DND-41 (cell line): ENCODE data around the gene EVL.
A peak's percentile ranks its signal among the peaks of the same experiment; 100 is the strongest.

Experiments
- ATAC-seq: fragments of 200-7000 bp; cut with Tn5 transposase; 3 replicates; pipeline ENCODE4 v1.9.1; 2021; ENCODE audit warnings: low read depth; ENCODE audit not compliant: insufficient read depth
- DNase-seq: peaks from one replicate; pipeline ENCODE4 v3.0.0-alpha.2; 2020
- H2AFZ ChIP-seq: 2 replicates; pipeline ENCODE4 v1.6.0; 2012; ENCODE audit warnings: low read depth, low read length
- H3K27ac ChIP-seq: 2 replicates; pipeline ENCODE4 v1.5.1; 2012; ENCODE audit warnings: low read length, inconsistent platforms
- H3K27me3 ChIP-seq: fragments of 200-600 bp; sonication (generic); 2 replicates; pipeline ENCODE4 v1.6.0; 2012; ENCODE audit warnings: low read length, mild to moderate bottlenecking, inconsistent platforms; ENCODE audit not compliant: insufficient read depth, poor library complexity
- H3K36me3 ChIP-seq: 2 replicates; pipeline ENCODE4 v1.5.1; 2012; ENCODE audit warnings: low read length, inconsistent platforms; ENCODE audit not compliant: insufficient read depth
- H3K4me1 ChIP-seq: 2 replicates; pipeline ENCODE4 v1.5.1; 2012; ENCODE audit warnings: mild to moderate bottlenecking, low read length; ENCODE audit not compliant: insufficient read depth
- H3K4me2 ChIP-seq: 2 replicates; pipeline ENCODE4 v1.6.0; 2012; ENCODE audit warnings: mild to moderate bottlenecking, moderate library complexity, low read length, inconsistent platforms; ENCODE audit not compliant: insufficient read depth
- H3K4me3 ChIP-seq, 2 experiments: fragments of 200-600 bp in 1 of 2; shearing (Covaris generic) in 1 of 2; 2 replicates each; pipeline ENCODE4 v1.5.1; 2012 to 2016; ENCODE audit warnings: inconsistent platforms in 2 of 2, low read length in 2 of 2, mild to moderate bottlenecking in 2 of 2, low read depth in 1 of 2, moderate library complexity in 1 of 2
- H3K79me2 ChIP-seq: 2 replicates; pipeline ENCODE4 v1.6.0; 2012; ENCODE audit warnings: low read length, inconsistent platforms; ENCODE audit not compliant: insufficient read depth
- H3K9ac ChIP-seq: 2 replicates; pipeline ENCODE4 v1.6.0; 2012; ENCODE audit warnings: low read depth, mild to moderate bottlenecking, inconsistent platforms, low read length, moderate library complexity
- H3K9me3 ChIP-seq: 2 replicates; pipeline ENCODE4 v1.5.1; 2012; ENCODE audit warnings: low read length, moderate library complexity, mild to moderate bottlenecking, inconsistent platforms; ENCODE audit not compliant: insufficient read depth, severe bottlenecking
- H4K20me1 ChIP-seq: 2 replicates; pipeline ENCODE4 v1.6.0; 2012; ENCODE audit warnings: low read length; ENCODE audit not compliant: insufficient read depth
- EZH2 ChIP-seq: IDR thresholded peaks from 3 replicates; pipeline ENCODE4 v1.6.1; 2012; ENCODE audit warnings: borderline replicate concordance, low read depth, mild to moderate bottlenecking, moderate library complexity, low read length, inconsistent platforms; ENCODE audit not compliant: severe bottlenecking
- TF ChIP-seq, protein P1 (sequence below): IDR thresholded peaks from 2 replicates; pipeline ENCODE4 v1.5.1; 2012; ENCODE audit warnings: borderline replicate concordance, low read length, moderate library complexity, mild to moderate bottlenecking; ENCODE audit not compliant: poor library complexity, severe bottlenecking; ENCODE audit errors: extremely low read depth

Gene EVL

GRCh38 chr14:100041271-100041670, 24.0 kb upstream of the EVL start:
- Histone ChIP-seq H3K4me1 (no peaks in the 10 kb centered on the region), H3K27me3 (no peaks in the 10 kb centered on the region), H3K9ac (no peak overlapping the region), H4K20me1 (peaks cover 37% of the 10 kb centered on the region; the same call in 1 of the 2 replicates), H3K27ac (no peak overlapping the region), H3K79me2 (peaks cover 100% of the 10 kb centered on the region), H2AFZ (no peak overlapping the region), H3K4me3 (no peak overlapping the region), H3K4me2 (no peak overlapping the region), H3K9me3 (no peaks in the 10 kb centered on the region), H3K36me3 (peaks cover 4% of the 10 kb centered on the region; the same call in 1 of the 2 replicates)
- no peak for TF ChIP-seq EZH2
- TF ChIP-seq, protein P1, sequence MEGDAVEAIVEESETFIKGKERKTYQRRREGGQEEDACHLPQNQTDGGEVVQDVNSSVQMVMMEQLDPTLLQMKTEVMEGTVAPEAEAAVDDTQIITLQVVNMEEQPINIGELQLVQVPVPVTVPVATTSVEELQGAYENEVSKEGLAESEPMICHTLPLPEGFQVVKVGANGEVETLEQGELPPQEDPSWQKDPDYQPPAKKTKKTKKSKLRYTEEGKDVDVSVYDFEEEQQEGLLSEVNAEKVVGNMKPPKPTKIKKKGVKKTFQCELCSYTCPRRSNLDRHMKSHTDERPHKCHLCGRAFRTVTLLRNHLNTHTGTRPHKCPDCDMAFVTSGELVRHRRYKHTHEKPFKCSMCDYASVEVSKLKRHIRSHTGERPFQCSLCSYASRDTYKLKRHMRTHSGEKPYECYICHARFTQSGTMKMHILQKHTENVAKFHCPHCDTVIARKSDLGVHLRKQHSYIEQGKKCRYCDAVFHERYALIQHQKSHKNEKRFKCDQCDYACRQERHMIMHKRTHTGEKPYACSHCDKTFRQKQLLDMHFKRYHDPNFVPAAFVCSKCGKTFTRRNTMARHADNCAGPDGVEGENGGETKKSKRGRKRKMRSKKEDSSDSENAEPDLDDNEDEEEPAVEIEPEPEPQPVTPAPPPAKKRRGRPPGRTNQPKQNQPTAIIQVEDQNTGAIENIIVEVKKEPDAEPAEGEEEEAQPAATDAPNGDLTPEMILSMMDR, result no peak
- no peak for ATAC-seq
- no peak for DNase-seq

- H3K4me1 ChIP-seq, result no peaks in the 10 kb centered on the region
- no peaks in the 10 kb centered on the region for H3K27me3 ChIP-seq
- ATAC-seq (no peak), DNase-seq (no peak)
- no peak overlapping the region for H3K9ac ChIP-seq
- no peak for TF ChIP-seq EZH2
- TF ChIP-seq, protein P1, result no peak
- peaks cover 98% of the 10 kb centered on the region for H3K79me2 ChIP-seq
- H3K9me3 ChIP-seq, result no peaks in the 10 kb centered on the region
- H2AFZ ChIP-seq, result no peak overlapping the region
- H3K36me3 ChIP-seq, result peaks cover 4% of the 10 kb centered on the region; the same call in 1 of the 2 replicates
- H3K4me3 ChIP-seq, result no peak overlapping the region
- 0 out of 2 replicates have a peak overlapping the region, but pooled peaks have one; percentile 3 for H3K27ac ChIP-seq
- no peak overlapping the region for H3K4me2 ChIP-seq
- peaks cover 33% of the 10 kb centered on the region for H4K20me1 ChIP-seq
Measured at GRCh38 chr14:100042286-100042685, 22.9 kb upstream of the EVL start.

DNA sequence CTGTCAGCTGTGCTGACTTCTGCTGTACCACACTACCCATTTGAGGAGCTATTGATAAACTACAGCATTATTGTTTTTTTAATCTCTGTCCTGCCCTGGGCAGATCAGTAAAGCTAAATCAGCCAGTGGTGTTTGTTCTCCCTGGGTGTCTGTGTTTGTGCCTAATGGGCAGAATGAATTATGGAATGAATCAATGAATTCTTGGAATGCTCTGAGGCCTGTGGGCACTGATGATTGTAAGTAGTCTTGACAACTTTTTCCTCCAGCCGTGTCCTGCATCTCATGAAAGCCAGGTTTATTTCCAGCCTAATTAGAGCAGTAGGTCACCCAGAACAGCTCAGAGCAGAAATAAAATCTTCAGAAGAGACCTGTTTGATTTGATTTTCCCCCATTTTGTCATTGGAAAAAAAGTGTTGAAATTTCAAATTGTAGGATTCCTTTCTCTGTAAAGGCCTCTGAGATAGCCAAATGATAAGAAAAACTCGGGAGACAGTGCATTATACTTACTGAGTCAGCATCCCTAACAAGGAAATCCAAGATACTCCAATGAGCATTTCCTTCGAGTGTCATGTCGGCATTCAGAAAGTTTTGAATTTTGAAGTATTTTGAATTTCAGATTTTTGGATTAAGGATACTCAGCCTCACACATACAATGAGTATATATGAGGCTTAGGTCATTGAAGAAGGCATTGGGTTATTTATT, 19.4 kb upstream of the EVL start:
- H3K4me2 ChIP-seq, result no peak overlapping the region
- peaks cover 18% of the 10 kb centered on the region; the same call in 1 of the 2 replicates for H3K4me1 ChIP-seq
- H2AFZ ChIP-seq, result no peak overlapping the region
- peaks cover 98% of the 10 kb centered on the region for H3K79me2 ChIP-seq
- no peak for TF ChIP-seq EZH2
- TF ChIP-seq, protein P1, result no peak
- ATAC-seq, result no peak
- H3K36me3 ChIP-seq, result no peaks in the 10 kb centered on the region
- H3K9ac ChIP-seq, result no peak overlapping the region
- H4K20me1 ChIP-seq, result peaks cover 35% of the 10 kb centered on the region
- H3K4me3 ChIP-seq, result no peak overlapping the region
- H3K27me3 ChIP-seq, result no peaks in the 10 kb centered on the region
- no peak for DNase-seq
- H3K27ac ChIP-seq, result no peak overlapping the region; the same call in 1 of the 2 replicates
- H3K9me3 ChIP-seq, result no peaks in the 10 kb centered on the region
